Activated naive CD4-positive, alpha-beta T cell treated with anti-CD3 and anti-CD28 coated beads, Interleukin-2, amount 10 ng/mL, durations not matched to agents 7 days and 5 days (primary cell): ENCODE results near the gene SIK3.

Source experiments
- CTCF ChIA-PET: fragments of 350-600 bp; sonication (Branson Sonifier 250); formaldehyde crosslinking; loops from one replicate; lab custom pipeline; 2021; ENCODE audit warnings: antibody characterized with exemption; lab: Charles Lee
- DNase-seq: peaks from one replicate; pipeline ENCODE4 v3.0.0-alpha.2; 2020
- H3K27ac Mint-ChIP-seq: one replicate; pipeline ENCODE4 v1.8.0; 2021; ENCODE audit warnings: mild to moderate bottlenecking, moderate library complexity, mixed read lengths
- H3K27me3 Mint-ChIP-seq: one replicate; pipeline ENCODE4 v1.8.0; 2021; ENCODE audit warnings: mild to moderate bottlenecking, mixed read lengths
- H3K36me3 Mint-ChIP-seq: one replicate; pipeline ENCODE4 v1.8.0; 2021; ENCODE audit warnings: mixed read lengths
- H3K4me1 Mint-ChIP-seq: one replicate; pipeline ENCODE4 v1.8.0; 2021; ENCODE audit warnings: mixed read lengths
- H3K4me3 Mint-ChIP-seq: one replicate; pipeline ENCODE4 v1.8.0; 2021; ENCODE audit warnings: mild to moderate bottlenecking, moderate library complexity, mixed read lengths
- H3K9me3 Mint-ChIP-seq: one replicate; pipeline ENCODE4 v1.8.0; 2021; ENCODE audit warnings: mixed read lengths

Gene SIK3

DNA sequence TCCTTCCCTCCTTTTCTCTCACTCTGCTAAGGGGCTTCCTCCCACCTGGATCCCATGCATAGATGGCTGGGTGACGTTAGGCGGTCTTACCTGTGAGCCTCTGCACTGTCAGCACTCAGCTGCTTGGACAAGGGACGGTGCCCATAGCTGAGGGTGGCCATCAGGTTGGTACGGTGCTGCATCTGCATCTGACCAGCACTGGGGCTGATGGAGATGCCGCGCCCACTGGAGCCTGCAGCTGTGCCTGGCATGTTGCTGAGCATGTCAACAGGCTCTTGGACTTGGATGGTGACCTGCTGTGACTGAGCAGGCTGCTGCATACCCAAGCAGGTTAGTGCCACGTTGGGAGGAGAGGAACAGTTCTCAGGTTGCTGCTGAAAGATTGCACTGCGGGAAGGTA, 239.1 kb downstream of the SIK3 start:
- CTCF ChIA-PET: interaction anchor here (1.2 kb wide), 1 partner anchor 368 kb away, joined by 4 read pairs; no protein-coding TSS in a partner anchor

GRCh38 chr11:116857936-116858335, 240.3 kb downstream of the SIK3 start:
- Mint-ChIP-seq H3K4me1 (peaks cover 42% of the 10 kb centered on the region), H3K27me3 (no peaks in the 10 kb centered on the region), H3K27ac (peak overlapping the region; percentile 28), H3K36me3 (peaks cover 69% of the 10 kb centered on the region), H3K9me3 (no peaks in the 10 kb centered on the region), H3K4me3 (no peak overlapping the region)
- DNase-seq: no peak
- CTCF ChIA-PET: interaction anchor here (2.5 kb wide), 1 partner anchor 22 kb away, joined by 15 read pairs; no protein-coding TSS in a partner anchor

More for the DNA sequence above, 239.1 kb downstream of the SIK3 start:
- Mint-ChIP-seq H3K27ac (no peak overlapping the region), H3K36me3 (peaks cover 71% of the 10 kb centered on the region), H3K27me3 (no peaks in the 10 kb centered on the region), H3K4me3 (no peak overlapping the region), H3K4me1 (peaks cover 30% of the 10 kb centered on the region), H3K9me3 (no peaks in the 10 kb centered on the region)
- DNase-seq: no peak

DNA sequence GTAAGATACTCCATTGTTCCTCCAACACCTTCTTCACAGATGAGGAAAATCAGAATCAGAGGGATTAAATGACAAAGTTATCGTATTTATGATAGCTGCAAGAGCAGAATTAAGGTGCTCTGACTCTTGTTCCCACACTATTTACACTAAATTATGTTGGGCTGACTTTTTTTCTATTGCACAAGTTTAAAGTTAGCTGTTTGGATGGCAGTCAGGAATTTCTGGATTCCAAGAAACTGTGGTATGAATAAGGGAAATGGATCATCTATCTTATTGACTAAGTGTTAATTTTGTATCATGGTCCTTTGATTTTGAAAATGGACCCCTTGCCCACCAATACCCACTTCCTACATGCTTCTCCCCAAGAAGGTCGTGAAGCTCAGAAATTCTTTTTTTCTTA, 240.9 kb downstream of the SIK3 start:
- Mint-ChIP-seq H3K36me3 (peaks cover 75% of the 10 kb centered on the region), H3K27me3 (no peaks in the 10 kb centered on the region), H3K4me1 (peaks cover 49% of the 10 kb centered on the region), H3K27ac (no peak overlapping the region), H3K4me3 (no peak overlapping the region), H3K9me3 (no peaks in the 10 kb centered on the region)
- CTCF ChIA-PET: interaction anchor here (1.0 to 2.5 kb wide), 2 partner anchors 21 to 114 kb away, joined by 3 to 15 read pairs; no protein-coding TSS in a partner anchor
- DNase-seq: no peak

DNA sequence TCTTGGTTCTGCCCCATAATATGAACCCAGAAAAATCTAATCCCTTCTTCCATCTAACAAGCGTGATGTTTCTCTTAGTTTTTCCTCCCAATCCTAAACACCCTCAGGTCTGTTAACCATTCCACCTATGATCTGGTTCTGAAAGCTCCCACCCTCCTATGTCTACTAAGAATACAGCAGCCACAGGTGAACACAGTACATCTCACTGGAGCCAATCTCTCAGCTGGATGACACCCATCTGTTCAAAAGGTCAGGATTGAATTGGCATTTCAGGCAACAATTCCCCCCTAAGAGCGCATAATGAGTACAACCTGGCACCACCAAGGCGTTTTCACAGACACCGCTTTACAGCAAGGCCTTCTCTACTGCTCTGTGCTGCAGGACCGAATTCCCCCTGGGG, 241.8 kb downstream of the SIK3 start:
- CTCF ChIA-PET: interaction anchor here (1.0 to 2.5 kb wide), 2 partner anchors 20 to 113 kb away, joined by 3 to 15 read pairs; no protein-coding TSS in a partner anchor
- Mint-ChIP-seq H3K27me3 (no peaks in the 10 kb centered on the region), H3K36me3 (peaks cover 67% of the 10 kb centered on the region), H3K27ac (peak overlapping the region; percentile 72), H3K4me3 (no peak overlapping the region), H3K9me3 (no peaks in the 10 kb centered on the region), H3K4me1 (peaks cover 54% of the 10 kb centered on the region)
- no peak for DNase-seq

GRCh38 chr11:116855413-116855812, 242.8 kb downstream of the SIK3 start:
- Mint-ChIP-seq H3K36me3 (peaks cover 61% of the 10 kb centered on the region), H3K4me1 (peaks cover 64% of the 10 kb centered on the region), H3K4me3 (no peak overlapping the region), H3K9me3 (no peaks in the 10 kb centered on the region), H3K27ac (peak overlapping the region; percentile 80), H3K27me3 (no peaks in the 10 kb centered on the region)
- CTCF ChIA-PET: interaction anchor here (2.5 to 5.9 kb wide), 3 partner anchors 14 to 19 kb away, joined by 11 to 57 read pairs (median 15); partner anchors contain the start of gene APOA1
- peak; percentile 36 for DNase-seq

GRCh38 chr11:116853461-116854073, 244.7 kb downstream of the SIK3 start:
- DNase-seq: peak; percentile 73
- Mint-ChIP-seq H3K27me3 (no peaks in the 10 kb centered on the region), H3K4me1 (peaks cover 74% of the 10 kb centered on the region), H3K36me3 (peaks cover 65% of the 10 kb centered on the region), H3K27ac (peak overlapping the region; percentile 96), H3K9me3 (no peaks in the 10 kb centered on the region), H3K4me3 (peak overlapping the region; percentile 2)
- CTCF ChIA-PET: interaction anchor here (0.9 to 5.9 kb wide), 6 partner anchors 11 to 253 kb away, joined by 3 to 57 read pairs (median 11); partner anchors contain the start of genes APOA1 and APOA5

GRCh38 chr11:116852261-116853031, 245.8 kb downstream of the SIK3 start:
- H3K4me1 Mint-ChIP-seq: peaks cover 74% of the 10 kb centered on the region
- H3K9me3 Mint-ChIP-seq: no peaks in the 10 kb centered on the region
- peaks cover 58% of the 10 kb centered on the region for H3K36me3 Mint-ChIP-seq
- CTCF ChIA-PET: interaction anchor here (2.8 to 5.9 kb wide), 4 partner anchors 11 to 254 kb away, joined by 11 to 57 read pairs (median 12); partner anchors contain the start of genes APOA1 and APOA5
- no peak for DNase-seq
- H3K27ac Mint-ChIP-seq: peak overlapping the region; percentile 96
- H3K27me3 Mint-ChIP-seq: no peaks in the 10 kb centered on the region
- peak overlapping the region; percentile 63 for H3K4me3 Mint-ChIP-seq

DNA sequence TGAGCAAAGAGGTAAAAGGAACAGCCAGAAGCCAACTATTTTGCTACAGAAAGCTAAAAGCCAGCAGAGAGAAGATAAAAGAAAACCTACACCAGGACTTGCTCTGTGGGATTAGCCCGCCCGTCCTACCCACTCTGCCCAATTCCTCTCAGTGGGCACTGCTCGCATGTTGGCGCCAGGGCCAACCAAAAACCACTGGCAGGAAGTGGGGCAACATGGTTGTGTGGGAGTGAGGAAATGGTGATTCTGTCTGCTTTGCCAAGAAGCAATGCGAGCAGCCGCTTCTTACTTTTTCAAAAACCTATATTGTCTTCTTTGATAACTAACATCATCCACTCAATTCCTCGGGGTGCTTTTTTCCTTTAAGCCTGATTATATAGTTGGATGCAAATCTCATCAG, 246.6 kb downstream of the SIK3 start:
- peaks cover 69% of the 10 kb centered on the region for H3K4me1 Mint-ChIP-seq
- H3K36me3 Mint-ChIP-seq: peaks cover 57% of the 10 kb centered on the region

DNA sequence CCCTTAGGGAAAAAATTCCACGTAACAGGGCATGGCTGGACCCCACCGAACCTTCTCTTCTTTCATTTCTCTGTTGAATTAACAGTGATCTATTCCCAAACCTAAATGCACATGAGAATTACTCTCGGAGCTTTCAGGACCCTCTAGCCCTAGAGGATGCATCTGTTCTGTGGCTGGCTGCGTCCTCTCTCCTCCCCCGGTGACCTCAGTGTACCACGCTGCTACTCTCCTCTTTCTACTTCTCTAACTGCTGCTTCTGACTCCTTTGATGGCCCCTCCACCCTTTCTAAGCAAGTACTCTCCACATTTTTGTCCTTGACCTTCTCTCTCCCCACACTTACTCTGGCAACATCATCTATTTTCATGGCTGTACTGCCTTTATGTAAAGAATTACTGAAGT, 248.7 kb downstream of the SIK3 start:
- Mint-ChIP-seq H3K27ac (peak overlapping the region; percentile 20), H3K36me3 (peaks cover 58% of the 10 kb centered on the region), H3K27me3 (no peaks in the 10 kb centered on the region), H3K9me3 (no peaks in the 10 kb centered on the region), H3K4me3 (no peak overlapping the region), H3K4me1 (peaks cover 51% of the 10 kb centered on the region)
- no peak for DNase-seq
- CTCF ChIA-PET: interaction anchor here (1.3 to 5.9 kb wide), 3 partner anchors 13 to 256 kb away, joined by 3 to 57 read pairs (median 4); partner anchors contain the start of gene APOA1

More for the DNA sequence above, 246.6 kb downstream of the SIK3 start:
- Mint-ChIP-seq H3K27me3 (no peaks in the 10 kb centered on the region), H3K4me3 (peak overlapping the region; percentile 63), H3K9me3 (no peaks in the 10 kb centered on the region), H3K27ac (peak overlapping the region; percentile 96)
- DNase-seq: peak; percentile 73
- CTCF ChIA-PET: interaction anchor here (0.9 to 5.9 kb wide), 4 partner anchors 12 to 255 kb away, joined by 3 to 57 read pairs (median 10); partner anchors contain the start of genes APOA1 and APOA5

DNA sequence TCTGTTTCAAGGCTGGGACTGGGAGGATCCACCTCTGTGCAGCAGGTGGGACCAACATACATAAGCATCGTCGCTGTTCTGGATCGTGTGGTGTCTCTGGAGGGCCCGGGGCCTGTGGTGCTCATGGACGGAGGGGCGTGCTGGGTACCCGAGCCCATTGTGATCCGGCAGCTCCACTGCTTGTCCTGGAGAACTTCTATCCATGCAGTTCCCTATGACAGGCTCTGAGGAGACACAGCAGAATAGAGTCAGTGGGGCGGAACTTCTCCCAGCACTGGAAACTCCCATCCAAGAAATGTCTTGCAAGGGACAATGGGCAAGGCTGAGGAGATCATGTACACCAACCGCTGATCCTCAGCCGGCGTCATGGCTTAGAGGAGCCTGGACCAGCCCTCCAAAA, 249.2 kb downstream of the SIK3 start:
- no peaks in the 10 kb centered on the region for H3K27me3 Mint-ChIP-seq
- H3K9me3 Mint-ChIP-seq: no peaks in the 10 kb centered on the region
- CTCF ChIA-PET: interaction anchor here (1.3 to 1.4 kb wide), 2 partner anchors 13 to 256 kb away, joined by 3 to 4 read pairs; no protein-coding TSS in a partner anchor
- no peak overlapping the region for H3K27ac Mint-ChIP-seq
- no peak overlapping the region for H3K4me3 Mint-ChIP-seq
- H3K4me1 Mint-ChIP-seq: peaks cover 46% of the 10 kb centered on the region
- DNase-seq: no peak
- peaks cover 55% of the 10 kb centered on the region for H3K36me3 Mint-ChIP-seq

GRCh38 chr11:116847612-116848011, 250.6 kb downstream of the SIK3 start:
- Mint-ChIP-seq H3K9me3 (no peaks in the 10 kb centered on the region), H3K4me3 (no peak overlapping the region), H3K27me3 (no peaks in the 10 kb centered on the region), H3K4me1 (peaks cover 32% of the 10 kb centered on the region), H3K27ac (no peak overlapping the region), H3K36me3 (peaks cover 60% of the 10 kb centered on the region)
- DNase-seq: no peak
- CTCF ChIA-PET: interaction anchor here (1.0 kb wide), 1 partner anchor 11 kb away, joined by 3 read pairs; no protein-coding TSS in a partner anchor

- Mint-ChIP-seq H3K9me3 (no peaks in the 10 kb centered on the region), H3K27me3 (no peaks in the 10 kb centered on the region), H3K36me3 (peaks cover 48% of the 10 kb centered on the region), H3K4me3 (no peak overlapping the region), H3K27ac (no peak overlapping the region), H3K4me1 (peaks cover 8% of the 10 kb centered on the region)
- no peak for DNase-seq
- CTCF ChIA-PET: no interaction called here
These were observed 253.5 kb downstream of the SIK3 start for GRCh38 chr11:116844722-116845121.

DNA sequence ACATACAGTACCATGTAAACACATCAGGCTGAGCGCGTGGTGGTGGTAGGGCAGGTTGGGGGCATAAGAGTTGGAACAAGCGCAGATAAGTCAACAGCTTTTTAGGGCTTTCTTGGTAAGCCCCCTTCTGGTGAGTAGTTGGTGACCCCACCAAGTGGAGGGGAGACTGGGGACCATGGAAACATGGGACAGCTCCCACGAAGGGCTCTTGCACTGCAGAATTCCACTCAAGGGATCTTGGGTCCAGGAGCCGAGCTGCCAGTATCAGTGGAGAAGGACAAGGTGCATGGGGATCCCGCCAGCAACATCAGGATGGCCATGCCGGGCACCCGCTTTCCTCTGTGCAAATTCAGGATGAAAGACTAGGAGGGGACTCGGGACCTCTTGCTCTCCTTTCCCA, 254.6 kb downstream of the SIK3 start:
- H3K27ac Mint-ChIP-seq: no peak overlapping the region
- CTCF ChIA-PET: interaction anchor here (0.9 kb wide), 1 partner anchor 52 kb away, joined by 3 read pairs; the partner anchor contains the start of gene APOA5
- no peak overlapping the region for H3K4me3 Mint-ChIP-seq

GRCh38 chr11:116842909-116843308, 255.3 kb downstream of the SIK3 start:
- Mint-ChIP-seq H3K4me3 (no peak overlapping the region), H3K36me3 (peaks cover 36% of the 10 kb centered on the region), H3K9me3 (no peaks in the 10 kb centered on the region), H3K27ac (no peak overlapping the region), H3K27me3 (no peaks in the 10 kb centered on the region), H3K4me1 (peaks cover 5% of the 10 kb centered on the region)
- CTCF ChIA-PET: interaction anchor here (0.9 kb wide), 1 partner anchor 52 kb away, joined by 3 read pairs; the partner anchor contains the start of gene APOA5
- DNase-seq: no peak

More for the DNA sequence above, 254.6 kb downstream of the SIK3 start:
- Mint-ChIP-seq H3K9me3 (no peaks in the 10 kb centered on the region), H3K4me1 (peaks cover 5% of the 10 kb centered on the region), H3K36me3 (peaks cover 39% of the 10 kb centered on the region), H3K27me3 (no peaks in the 10 kb centered on the region)
- no peak for DNase-seq
